Measurements from ENCODE around the gene SLIT3.

SLIT3 gene

DNA sequence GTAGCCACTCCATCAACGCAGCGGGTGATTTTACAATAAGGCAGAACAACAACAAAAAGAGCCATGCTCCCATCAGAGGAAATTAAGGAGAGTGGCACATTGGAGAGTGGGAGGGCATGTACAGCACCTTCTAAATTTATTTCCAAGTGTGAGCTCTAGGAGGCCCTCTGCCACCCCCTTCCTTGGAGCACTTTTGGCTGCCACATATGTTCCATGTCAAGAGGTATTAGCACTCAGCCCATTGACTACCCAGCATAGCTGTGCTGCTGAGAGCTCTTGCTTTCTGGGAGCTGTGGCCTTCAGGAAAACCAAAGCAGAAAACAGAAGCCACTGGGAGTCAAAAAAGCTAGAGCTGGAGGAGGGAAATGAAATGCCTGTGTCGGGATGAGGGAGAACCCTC is 521.6 kb downstream of the SLIT3 start:
- no peak for ATAC-seq
- TF ChIP-seq ARNTL (CRISPR knock-in tag; IDR thresholded peaks at IDR 0.05; ENCODE audit: borderline replicate concordance, low read depth) (no peak), TOX (CRISPR knock-in tag; IDR thresholded peaks at IDR 0.05; ENCODE audit: borderline replicate concordance) (no peak), OSR1 (CRISPR knock-in tag; IDR thresholded peaks at IDR 0.05) (no peak), ZC3H10 (CRISPR knock-in tag; IDR thresholded peaks at IDR 0.05) (no peak), RARB (CRISPR knock-in tag; IDR thresholded peaks at IDR 0.05) (no peak), GLIS3 (CRISPR knock-in tag; IDR thresholded peaks at IDR 0.05) (no peak), SNAI2 (CRISPR knock-in tag; IDR thresholded peaks at IDR 0.05) (no peak), CSDC2 (CRISPR knock-in tag; IDR thresholded peaks at IDR 0.05) (no peak), ZNF565 (CRISPR knock-in tag; conservative IDR thresholded peaks at IDR 0.05; ENCODE audit: low read depth) (no peak), ZFP30 (CRISPR knock-in tag; IDR thresholded peaks at IDR 0.05) (no peak), ZFP3 (CRISPR knock-in tag; IDR thresholded peaks at IDR 0.05) (no peak), BACH2 (CRISPR knock-in tag; IDR thresholded peaks at IDR 0.05; ENCODE audit: borderline replicate concordance) (no peak)
- TF ChIP-seq, protein P1, sequence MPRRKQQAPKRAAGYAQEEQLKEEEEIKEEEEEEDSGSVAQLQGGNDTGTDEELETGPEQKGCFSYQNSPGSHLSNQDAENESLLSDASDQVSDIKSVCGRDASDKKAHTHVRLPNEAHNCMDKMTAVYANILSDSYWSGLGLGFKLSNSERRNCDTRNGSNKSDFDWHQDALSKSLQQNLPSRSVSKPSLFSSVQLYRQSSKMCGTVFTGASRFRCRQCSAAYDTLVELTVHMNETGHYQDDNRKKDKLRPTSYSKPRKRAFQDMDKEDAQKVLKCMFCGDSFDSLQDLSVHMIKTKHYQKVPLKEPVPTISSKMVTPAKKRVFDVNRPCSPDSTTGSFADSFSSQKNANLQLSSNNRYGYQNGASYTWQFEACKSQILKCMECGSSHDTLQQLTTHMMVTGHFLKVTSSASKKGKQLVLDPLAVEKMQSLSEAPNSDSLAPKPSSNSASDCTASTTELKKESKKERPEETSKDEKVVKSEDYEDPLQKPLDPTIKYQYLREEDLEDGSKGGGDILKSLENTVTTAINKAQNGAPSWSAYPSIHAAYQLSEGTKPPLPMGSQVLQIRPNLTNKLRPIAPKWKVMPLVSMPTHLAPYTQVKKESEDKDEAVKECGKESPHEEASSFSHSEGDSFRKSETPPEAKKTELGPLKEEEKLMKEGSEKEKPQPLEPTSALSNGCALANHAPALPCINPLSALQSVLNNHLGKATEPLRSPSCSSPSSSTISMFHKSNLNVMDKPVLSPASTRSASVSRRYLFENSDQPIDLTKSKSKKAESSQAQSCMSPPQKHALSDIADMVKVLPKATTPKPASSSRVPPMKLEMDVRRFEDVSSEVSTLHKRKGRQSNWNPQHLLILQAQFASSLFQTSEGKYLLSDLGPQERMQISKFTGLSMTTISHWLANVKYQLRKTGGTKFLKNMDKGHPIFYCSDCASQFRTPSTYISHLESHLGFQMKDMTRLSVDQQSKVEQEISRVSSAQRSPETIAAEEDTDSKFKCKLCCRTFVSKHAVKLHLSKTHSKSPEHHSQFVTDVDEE (CRISPR knock-in tag; IDR thresholded peaks at IDR 0.05): no peak
- TF ChIP-seq, protein P2, sequence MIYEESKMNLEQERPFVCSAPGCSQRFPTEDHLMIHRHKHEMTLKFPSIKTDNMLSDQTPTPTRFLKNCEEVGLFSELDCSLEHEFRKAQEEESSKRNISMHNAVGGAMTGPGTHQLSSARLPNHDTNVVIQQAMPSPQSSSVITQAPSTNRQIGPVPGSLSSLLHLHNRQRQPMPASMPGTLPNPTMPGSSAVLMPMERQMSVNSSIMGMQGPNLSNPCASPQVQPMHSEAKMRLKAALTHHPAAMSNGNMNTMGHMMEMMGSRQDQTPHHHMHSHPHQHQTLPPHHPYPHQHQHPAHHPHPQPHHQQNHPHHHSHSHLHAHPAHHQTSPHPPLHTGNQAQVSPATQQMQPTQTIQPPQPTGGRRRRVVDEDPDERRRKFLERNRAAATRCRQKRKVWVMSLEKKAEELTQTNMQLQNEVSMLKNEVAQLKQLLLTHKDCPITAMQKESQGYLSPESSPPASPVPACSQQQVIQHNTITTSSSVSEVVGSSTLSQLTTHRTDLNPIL (CRISPR knock-in tag; IDR thresholded peaks at IDR 0.05; ENCODE audit: low read depth): no peak
- TF ChIP-seq, protein P3, sequence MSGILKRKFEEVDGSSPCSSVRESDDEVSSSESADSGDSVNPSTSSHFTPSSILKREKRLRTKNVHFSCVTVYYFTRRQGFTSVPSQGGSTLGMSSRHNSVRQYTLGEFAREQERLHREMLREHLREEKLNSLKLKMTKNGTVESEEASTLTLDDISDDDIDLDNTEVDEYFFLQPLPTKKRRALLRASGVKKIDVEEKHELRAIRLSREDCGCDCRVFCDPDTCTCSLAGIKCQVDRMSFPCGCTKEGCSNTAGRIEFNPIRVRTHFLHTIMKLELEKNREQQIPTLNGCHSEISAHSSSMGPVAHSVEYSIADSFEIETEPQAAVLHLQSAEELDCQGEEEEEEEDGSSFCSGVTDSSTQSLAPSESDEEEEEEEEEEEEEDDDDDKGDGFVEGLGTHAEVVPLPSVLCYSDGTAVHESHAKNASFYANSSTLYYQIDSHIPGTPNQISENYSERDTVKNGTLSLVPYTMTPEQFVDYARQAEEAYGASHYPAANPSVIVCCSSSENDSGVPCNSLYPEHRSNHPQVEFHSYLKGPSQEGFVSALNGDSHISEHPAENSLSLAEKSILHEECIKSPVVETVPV (CRISPR knock-in tag; IDR thresholded peaks at IDR 0.05): no peak

DNA sequence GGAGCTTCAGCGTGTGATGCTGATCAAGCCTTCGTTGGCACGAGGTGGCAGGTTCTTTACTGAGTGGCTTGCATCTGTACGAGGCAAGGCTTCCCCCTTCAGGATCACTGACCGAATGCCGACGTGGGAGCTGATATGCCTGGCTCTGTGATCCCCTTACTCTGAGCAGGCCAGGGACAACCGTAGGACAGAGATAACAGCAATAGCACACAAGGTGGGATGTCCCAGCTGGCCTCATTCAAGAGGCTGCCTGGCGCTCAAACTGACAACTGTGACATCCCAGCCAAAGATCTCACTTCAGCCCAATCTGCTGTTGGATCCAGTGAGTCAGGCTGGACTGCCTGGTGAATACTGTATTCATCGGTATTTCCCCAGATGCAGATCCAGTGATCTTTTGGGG is 522.4 kb downstream of the SLIT3 start:
- TF ChIP-seq, protein P4, sequence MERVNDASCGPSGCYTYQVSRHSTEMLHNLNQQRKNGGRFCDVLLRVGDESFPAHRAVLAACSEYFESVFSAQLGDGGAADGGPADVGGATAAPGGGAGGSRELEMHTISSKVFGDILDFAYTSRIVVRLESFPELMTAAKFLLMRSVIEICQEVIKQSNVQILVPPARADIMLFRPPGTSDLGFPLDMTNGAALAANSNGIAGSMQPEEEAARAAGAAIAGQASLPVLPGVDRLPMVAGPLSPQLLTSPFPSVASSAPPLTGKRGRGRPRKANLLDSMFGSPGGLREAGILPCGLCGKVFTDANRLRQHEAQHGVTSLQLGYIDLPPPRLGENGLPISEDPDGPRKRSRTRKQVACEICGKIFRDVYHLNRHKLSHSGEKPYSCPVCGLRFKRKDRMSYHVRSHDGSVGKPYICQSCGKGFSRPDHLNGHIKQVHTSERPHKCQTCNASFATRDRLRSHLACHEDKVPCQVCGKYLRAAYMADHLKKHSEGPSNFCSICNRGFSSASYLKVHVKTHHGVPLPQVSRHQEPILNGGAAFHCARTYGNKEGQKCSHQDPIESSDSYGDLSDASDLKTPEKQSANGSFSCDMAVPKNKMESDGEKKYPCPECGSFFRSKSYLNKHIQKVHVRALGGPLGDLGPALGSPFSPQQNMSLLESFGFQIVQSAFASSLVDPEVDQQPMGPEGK (CRISPR knock-in tag; IDR thresholded peaks at IDR 0.05; ENCODE audit: borderline replicate concordance): no peak
- TF ChIP-seq, protein P3 (CRISPR knock-in tag; IDR thresholded peaks at IDR 0.05): no peak
- no peak for TF ChIP-seq PPARA (CRISPR knock-in tag; IDR thresholded peaks at IDR 0.05; ENCODE audit: borderline replicate concordance)
- TF ChIP-seq CSDC2 (CRISPR knock-in tag; IDR thresholded peaks at IDR 0.05): no peak
- TF ChIP-seq, protein P1 (CRISPR knock-in tag; IDR thresholded peaks at IDR 0.05): no peak
- TF ChIP-seq ISL1 (CRISPR knock-in tag; IDR thresholded peaks at IDR 0.05): no peak
- no peak for TF ChIP-seq ZNF8 (CRISPR knock-in tag; IDR thresholded peaks at IDR 0.05)
- TF ChIP-seq ZFP3 (CRISPR knock-in tag; IDR thresholded peaks at IDR 0.05): no peak
- TF ChIP-seq, protein P2 (CRISPR knock-in tag; IDR thresholded peaks at IDR 0.05; ENCODE audit: low read depth): no peak
- TF ChIP-seq ZNF565 (CRISPR knock-in tag; conservative IDR thresholded peaks at IDR 0.05; ENCODE audit: low read depth): no peak
- TF ChIP-seq ZNF70 (CRISPR knock-in tag; IDR thresholded peaks at IDR 0.05): no peak
- no peak for TF ChIP-seq ZC3H10 (CRISPR knock-in tag; IDR thresholded peaks at IDR 0.05)
- ATAC-seq: no peak

Measured in SK-N-SH treated with all-trans-retinoic acid at 6 μM for 48 hours (cell line).